Measurements from ENCODE around the gene ZCCHC14.

DNA sequence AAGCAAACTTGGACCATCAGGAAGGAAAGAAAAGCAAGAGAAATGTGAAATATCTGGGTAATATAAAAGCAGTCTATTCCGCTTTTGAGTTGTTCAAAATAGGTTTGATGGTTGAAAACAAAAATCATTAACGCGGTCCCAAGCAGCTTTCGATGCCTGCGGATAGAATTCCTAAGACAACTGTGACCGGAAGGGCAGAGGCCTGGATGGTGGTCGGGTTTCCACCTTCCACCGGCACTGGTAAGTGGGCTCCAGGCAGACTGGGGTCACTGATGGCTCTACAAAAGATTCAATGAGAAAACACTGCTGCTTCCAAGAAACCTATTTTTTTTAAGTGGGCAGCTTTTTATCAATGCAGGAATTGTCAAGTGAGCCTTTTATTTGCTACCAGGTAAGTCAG, 49.8 kb downstream of the ZCCHC14 start:
- no peak for TF ChIP-seq ZFX (IDR thresholded peaks at IDR 0.05; ENCODE audit: borderline replicate concordance)
- TF ChIP-seq, protein P1, sequence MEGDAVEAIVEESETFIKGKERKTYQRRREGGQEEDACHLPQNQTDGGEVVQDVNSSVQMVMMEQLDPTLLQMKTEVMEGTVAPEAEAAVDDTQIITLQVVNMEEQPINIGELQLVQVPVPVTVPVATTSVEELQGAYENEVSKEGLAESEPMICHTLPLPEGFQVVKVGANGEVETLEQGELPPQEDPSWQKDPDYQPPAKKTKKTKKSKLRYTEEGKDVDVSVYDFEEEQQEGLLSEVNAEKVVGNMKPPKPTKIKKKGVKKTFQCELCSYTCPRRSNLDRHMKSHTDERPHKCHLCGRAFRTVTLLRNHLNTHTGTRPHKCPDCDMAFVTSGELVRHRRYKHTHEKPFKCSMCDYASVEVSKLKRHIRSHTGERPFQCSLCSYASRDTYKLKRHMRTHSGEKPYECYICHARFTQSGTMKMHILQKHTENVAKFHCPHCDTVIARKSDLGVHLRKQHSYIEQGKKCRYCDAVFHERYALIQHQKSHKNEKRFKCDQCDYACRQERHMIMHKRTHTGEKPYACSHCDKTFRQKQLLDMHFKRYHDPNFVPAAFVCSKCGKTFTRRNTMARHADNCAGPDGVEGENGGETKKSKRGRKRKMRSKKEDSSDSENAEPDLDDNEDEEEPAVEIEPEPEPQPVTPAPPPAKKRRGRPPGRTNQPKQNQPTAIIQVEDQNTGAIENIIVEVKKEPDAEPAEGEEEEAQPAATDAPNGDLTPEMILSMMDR (IDR thresholded peaks at IDR 0.05) = no peak

All from 22Rv1 (cell line).